Stimulated activated naive CD8-positive, alpha-beta T cell treated with anti-CD3 and anti-CD28 coated beads, Interleukin-15, amount 100 ng/mL, for 72 hours (primary cell): ENCODE data around the gene SLC17A7.

Experiments used
- ATAC-seq: fragments of 150-1000 bp; cut with Tn5 transposase; 2 replicates; pipeline ENCODE4 v1.10.0; 2021; ENCODE audit warnings: mild to moderate bottlenecking, moderate library complexity
- DNase-seq, 2 donors: peaks; one replicate each; pipeline ENCODE4 v3.0.0; 2021 to 2022
- H3K27ac Mint-ChIP-seq, 2 donors: one replicate each; pipeline ENCODE4 v1.8.0; 2022; ENCODE audit warnings: mild to moderate bottlenecking in 2 of 2, mixed read lengths in 2 of 2, moderate library complexity in 2 of 2
- H3K27me3 Mint-ChIP-seq: one replicate; pipeline ENCODE4 v1.8.0; 2022; ENCODE audit warnings: mixed read lengths
- H3K4me1 Mint-ChIP-seq: one replicate; pipeline ENCODE4 v1.8.0; 2022; ENCODE audit warnings: mild to moderate bottlenecking, mixed read lengths
- H3K4me3 Mint-ChIP-seq, 2 donors: one replicate each; pipeline ENCODE4 v1.8.0; 2022; ENCODE audit warnings: mild to moderate bottlenecking in 2 of 2, mixed read lengths in 2 of 2, moderate library complexity in 1 of 2
- H3K9me3 Mint-ChIP-seq, 2 donors: one replicate each; pipeline ENCODE4 v1.8.0; 2022; ENCODE audit warnings: mixed read lengths in 2 of 2

SLC17A7 gene

DNA sequence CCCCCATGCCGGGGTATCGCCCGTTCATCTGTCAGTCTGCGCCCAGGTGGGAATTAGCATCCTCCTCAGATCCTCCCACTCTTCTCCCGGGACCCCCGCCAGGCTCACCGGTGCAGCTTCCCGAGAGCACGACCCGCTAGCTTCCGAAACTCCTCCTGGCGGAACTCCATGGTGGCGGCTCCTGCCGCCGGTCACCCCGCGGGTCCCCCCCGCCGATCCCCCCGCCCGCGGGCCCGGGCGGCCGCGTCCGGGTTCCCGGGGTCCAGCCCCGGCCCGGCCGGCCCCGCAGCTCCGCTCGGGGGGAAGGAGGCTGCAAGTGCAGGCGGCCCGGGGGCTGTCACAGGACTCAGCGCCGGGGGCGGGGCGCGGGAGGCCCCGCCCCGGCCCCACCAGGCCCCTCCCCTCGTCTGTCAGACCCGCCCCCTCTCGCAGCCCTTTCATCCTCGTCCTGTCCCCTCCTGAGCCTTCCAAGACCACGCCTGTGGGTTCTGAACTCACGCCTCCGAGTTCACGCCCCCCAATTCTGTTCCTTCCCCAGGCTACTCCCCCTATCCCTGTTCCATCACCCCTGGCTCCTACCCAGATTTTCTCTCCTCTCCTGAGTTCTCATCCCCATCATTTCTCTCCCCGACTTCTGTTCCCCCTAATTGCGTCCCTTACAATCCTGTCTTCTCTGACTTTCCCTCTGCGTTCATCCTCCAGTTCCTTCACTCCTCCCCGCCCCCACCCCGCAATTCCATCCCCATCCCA lies at the start of gene SLC17A7:
TSS of gene SLC17A7 (minus strand) at position 318 of the 750 bp plus-strand sequence. CDS start at position 170, 148 bp downstream.
- Mint-ChIP-seq H3K4me1 (peaks cover 49% of the 10 kb centered on the region), H3K27ac (no peak within 1 kb of the TSS), H3K27me3 (peaks cover 65% of the 10 kb centered on the region), H3K9me3 (no peaks in the 10 kb centered on the region), H3K4me3 (peak within 1 kb of the TSS; percentile 74 to 84)
- ATAC-seq (no peak), DNase-seq (peak in 1 of 2 donors; percentile 27)

DNA sequence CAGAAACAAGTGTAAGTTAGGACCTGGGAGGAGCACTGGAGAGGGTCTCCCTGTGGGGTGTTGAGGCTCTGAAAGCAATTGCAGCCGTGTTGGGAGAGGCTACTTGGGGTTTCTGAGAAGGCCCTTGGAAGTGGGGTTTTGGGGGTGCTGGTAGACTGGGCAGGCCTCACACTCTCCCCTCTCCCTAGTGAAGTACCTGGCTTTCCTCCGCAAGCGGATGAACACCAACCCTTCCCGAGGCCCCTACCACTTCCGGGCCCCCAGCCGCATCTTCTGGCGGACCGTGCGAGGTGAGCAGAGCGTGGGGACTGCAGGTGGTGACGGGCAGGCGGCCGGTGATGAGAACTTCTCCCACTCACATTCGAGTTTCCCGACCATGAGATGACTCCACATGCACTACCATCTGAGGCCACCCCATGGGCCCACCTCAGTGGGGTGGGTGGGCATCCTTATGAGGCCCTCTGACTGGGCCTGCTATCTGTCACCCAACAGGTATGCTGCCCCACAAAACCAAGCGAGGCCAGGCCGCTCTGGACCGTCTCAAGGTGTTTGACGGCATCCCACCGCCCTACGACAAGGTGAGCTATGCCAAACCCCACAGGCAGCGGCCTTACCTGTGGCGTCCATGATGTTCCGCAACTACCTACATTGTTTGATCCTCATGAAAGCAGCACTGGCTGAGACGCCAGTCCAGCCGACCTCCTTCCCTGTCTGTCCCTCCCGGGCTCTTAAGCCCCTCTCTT lies 49.1 kb upstream of the SLC17A7 start:
- DNase-seq (no peak), ATAC-seq (no peak)
- Mint-ChIP-seq H3K4me3 (peak overlapping the region; percentile 98 to 100), H3K9me3 (no peaks in the 10 kb centered on the region), H3K27me3 (no peaks in the 10 kb centered on the region), H3K4me1 (peaks cover 83% of the 10 kb centered on the region), H3K27ac (peak overlapping the region; percentile 82 to 100)

DNA sequence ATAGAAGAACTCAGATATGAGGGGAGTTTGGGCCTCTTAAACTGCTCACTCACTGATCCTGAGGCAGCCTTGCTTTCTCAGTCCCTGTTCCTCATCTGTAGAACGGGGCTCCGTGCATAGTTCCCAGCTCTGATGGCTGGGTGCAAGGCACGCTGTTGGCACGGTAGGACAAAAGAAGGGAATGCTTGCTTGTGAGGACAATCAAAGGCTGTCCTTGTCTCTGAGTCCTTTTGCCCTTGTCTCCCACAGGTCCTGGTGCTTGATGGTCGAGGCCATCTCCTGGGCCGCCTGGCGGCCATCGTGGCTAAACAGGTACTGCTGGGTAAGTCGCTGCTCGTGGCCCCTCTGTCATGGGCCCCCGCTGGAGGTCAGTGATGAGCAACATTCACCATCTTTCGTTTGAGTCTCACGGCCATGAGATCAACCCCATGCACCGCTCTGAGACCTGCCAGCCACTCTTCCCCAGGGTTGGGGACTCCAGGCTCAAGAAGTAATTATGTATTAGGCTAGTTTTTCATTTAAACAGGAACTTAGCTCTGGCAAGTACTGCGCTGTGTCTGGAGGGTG lies 48.4 kb upstream of the SLC17A7 start:
- no peaks in the 10 kb centered on the region for H3K9me3 Mint-ChIP-seq
- H3K4me3 Mint-ChIP-seq: peak overlapping the region; percentile 98 to 100
- H3K27me3 Mint-ChIP-seq: no peaks in the 10 kb centered on the region
- ATAC-seq (no peak), DNase-seq (no peak)
- peaks cover 76% of the 10 kb centered on the region for H3K4me1 Mint-ChIP-seq
- H3K27ac Mint-ChIP-seq: peak overlapping the region; percentile 82 to 100

DNA sequence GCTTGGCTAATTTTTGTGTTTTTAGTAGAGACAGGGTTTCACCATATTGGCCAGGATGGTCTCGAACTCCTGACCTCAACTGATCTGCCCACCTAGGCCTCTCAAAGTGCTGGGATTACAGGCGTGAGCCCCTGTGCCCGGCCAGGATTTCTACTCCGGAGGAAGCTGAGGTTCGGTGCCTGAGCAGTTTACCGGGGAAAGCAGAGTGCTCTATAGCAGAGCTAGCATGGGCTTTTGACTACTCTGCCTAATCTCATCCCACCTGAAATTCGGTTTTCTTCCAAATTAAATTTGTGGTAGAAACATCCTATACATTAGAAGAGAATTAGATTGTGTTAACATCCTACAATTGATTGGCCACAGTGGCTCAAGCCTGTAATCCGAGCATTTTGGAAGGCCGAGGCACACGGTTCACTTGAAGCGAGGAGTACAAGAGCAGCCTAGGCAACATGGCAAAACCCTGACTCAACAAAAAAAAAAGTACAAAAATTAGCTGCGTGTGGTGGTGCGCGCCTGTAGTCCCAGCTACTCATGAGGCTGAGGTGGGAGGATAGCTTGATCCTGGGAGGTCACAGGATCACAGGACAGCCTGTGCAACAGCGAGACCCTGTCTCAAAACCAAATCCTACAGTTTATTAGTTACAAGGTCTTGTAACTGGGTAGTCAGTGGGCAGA lies 47.7 kb upstream of the SLC17A7 start:
- Mint-ChIP-seq H3K4me1 (peaks cover 76% of the 10 kb centered on the region), H3K27ac (peak overlapping the region; percentile 99 to 100), H3K9me3 (no peaks in the 10 kb centered on the region), H3K4me3 (peak overlapping the region; percentile 98 to 100), H3K27me3 (no peaks in the 10 kb centered on the region)
- ATAC-seq (no peak), DNase-seq (no peak)

DNA sequence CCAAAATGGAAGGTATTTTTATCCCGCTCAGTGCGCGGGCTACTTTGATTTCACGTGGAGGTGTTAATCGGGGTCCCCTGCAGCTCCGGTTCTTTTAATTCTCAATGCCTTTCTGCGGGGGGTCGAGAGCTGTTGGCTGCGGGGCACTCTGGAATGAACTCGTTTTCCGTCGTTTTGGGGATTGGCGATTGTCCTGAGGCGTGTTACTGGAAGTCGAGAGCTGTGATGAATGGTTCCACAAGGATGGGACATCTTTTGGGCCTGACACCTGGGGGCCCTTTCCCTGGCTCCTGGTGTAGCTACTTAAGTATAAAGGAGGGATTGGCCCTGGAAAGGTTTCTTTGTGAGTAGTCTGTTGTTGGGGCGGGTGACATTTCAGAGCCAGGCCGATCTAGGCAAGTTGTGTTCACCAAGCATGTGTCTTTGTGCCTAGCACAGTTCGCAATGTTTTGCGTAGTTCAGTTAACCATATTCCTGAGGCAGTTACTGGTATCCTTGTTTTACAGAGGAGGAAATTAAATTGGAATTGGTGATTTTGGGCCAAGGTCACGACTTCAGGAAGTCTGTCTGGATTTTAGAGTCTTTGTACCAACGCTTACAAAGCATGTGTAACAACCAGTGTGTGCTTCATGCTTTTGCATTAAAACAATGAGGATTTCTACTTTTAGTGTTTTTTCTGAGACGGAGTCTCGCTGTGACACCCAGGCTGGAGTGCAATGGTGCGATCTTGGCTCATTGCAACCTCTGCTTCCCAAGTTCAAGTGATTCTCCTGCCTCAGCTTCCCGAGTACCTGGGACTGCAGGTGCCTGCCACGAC lies 46.9 kb upstream of the SLC17A7 start:
- peak overlapping the region; percentile 99 to 100 for H3K27ac Mint-ChIP-seq
- no peak for DNase-seq
- H3K4me1 Mint-ChIP-seq: peaks cover 79% of the 10 kb centered on the region
- no peaks in the 10 kb centered on the region for H3K9me3 Mint-ChIP-seq
- no peaks in the 10 kb centered on the region for H3K27me3 Mint-ChIP-seq
- peak overlapping the region; percentile 98 to 100 for H3K4me3 Mint-ChIP-seq
- ATAC-seq: no peak

DNA sequence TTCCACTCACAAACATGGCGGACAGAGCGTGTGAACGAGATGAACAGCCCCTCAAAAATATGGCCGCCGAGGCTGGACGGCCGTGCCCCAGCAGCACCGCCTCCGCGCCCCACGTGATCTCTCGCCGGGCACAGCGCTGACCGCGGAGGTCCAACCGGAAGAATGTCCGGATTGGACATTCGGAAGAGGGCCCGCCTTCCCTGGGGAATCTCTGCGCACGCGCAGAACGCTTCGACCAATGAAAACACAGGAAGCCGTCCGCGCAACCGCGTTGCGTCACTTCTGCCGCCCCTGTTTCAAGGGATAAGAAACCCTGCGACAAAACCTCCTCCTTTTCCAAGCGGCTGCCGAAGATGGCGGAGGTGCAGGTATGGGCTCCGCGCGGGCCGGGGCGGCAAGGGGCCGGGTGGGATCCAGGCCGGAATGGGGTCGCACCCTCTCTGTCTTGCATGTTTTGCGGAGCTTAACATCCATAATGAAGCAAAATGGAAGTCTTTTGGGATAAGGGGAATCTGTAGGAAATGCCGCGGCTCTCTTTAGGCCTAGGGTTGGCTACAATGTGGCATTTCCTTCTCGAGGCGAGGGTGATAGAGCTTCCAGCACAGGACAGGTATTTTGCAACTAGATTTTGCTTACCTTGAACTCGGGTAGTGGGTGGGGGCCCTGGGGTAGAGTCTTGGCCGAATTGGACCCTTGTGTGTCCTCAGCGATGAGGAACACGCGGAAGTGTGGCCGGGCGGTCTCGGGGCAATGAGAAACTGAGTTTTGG lies 46.1 kb upstream of the SLC17A7 start, which contains the start of gene RPL13A:
TSS of gene RPL13A (plus strand) at position 332 of the 769 bp plus-strand sequence. CDS start at position 354, 22 bp downstream.
- no peaks in the 10 kb centered on the region for H3K27me3 Mint-ChIP-seq
- H3K4me1 Mint-ChIP-seq: peaks cover 72% of the 10 kb centered on the region
- H3K9me3 Mint-ChIP-seq: no peaks in the 10 kb centered on the region
- DNase-seq: peak; percentile 100
- peak; percentile 93 for ATAC-seq
- H3K4me3 Mint-ChIP-seq: peak within 1 kb of the TSS; percentile 98 to 100
- peak within 1 kb of the TSS; percentile 99 to 100 for H3K27ac Mint-ChIP-seq

DNA sequence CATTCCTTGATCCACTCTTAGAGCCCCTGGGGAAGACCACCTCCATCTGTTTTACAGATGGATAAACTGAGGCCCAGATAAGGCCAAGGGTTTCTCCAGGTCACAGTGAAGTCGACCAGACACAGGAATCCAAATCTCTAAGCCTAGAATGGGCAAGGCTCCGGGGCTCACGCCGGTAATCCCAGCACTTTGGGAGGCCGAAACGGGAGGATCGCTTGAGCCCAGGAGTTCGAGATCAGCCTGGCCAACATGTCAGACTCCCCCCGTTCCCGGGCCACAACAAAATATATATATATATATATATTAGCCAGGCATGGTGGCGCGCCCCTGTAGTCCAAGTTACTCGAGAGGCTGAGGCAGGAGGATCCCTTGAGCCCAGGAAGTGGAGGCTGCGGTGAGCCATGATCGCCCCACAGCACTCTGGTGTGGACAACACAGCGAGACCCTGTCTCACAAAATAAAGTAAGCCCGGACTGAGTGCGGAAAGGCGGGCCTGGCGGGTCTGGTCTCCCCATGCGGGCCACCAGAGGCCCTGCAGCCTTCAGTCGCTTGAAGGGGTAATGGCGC lies 45.5 kb upstream of the SLC17A7 start:
- H3K4me1 Mint-ChIP-seq: peaks cover 72% of the 10 kb centered on the region
- no peak for ATAC-seq
- no peaks in the 10 kb centered on the region for H3K9me3 Mint-ChIP-seq
- H3K4me3 Mint-ChIP-seq: peak overlapping the region; percentile 98 to 100
- DNase-seq: no peak
- peak overlapping the region; percentile 99 to 100 for H3K27ac Mint-ChIP-seq
- no peaks in the 10 kb centered on the region for H3K27me3 Mint-ChIP-seq

DNA sequence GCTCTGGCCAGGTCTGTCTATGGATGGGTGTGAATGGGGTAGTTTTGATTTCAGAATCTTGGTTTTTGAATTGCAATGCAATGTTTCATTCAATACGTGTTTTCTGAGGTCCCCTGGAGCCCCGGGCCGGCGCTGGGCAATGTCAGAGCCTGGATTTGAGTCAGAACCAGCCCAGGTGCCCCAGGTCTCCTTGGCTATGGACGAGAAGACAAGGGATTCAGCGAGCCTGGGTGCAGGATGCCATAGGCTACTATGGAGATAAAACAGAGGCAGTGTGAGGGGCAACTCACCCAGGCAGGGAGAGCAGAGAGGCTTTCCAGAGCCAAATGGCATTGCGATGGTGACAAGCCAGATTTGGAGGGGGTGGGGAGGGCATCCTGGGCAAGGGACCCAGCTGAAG lies 44.9 kb upstream of the SLC17A7 start:
- Mint-ChIP-seq H3K27ac (peak overlapping the region; percentile 91 to 95), H3K4me3 (peak overlapping the region; percentile 64 to 65), H3K4me1 (peaks cover 71% of the 10 kb centered on the region), H3K9me3 (no peaks in the 10 kb centered on the region), H3K27me3 (no peaks in the 10 kb centered on the region)
- ATAC-seq (no peak), DNase-seq (no peak)

DNA sequence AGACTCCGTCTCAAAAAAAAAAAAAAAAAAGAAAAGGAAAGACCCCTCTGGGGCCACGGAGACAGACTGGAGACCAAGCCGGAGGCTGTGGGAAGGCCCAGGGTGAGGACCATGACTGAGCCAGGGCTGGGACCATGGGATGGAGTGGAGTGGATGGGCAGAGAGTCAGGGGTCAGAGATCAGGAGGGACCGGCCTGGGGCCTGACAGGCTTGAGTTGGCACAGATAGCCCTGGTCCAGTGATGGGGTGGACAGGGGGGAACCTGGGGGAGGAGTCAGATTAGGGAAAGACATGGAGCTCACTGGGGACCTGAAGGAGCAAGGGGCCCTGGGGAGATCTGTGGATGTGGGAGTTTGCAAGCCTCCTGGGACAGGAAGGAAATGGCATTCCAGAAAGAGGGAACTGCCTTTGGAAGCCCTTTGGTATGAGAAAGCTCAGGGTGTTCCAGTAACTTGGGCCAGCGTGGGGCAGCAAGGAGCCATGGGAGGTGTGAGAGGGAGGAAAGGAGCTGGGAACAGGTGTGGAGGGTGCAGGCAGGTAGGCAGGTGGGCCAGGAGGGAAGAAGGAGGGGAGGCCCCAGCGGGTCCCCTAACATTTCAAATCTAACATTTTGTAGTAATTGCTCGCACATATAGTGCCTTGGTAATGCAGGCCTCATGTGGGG lies 39.8 kb upstream of the SLC17A7 start:
- H3K27me3 Mint-ChIP-seq: no peaks in the 10 kb centered on the region
- no peak for ATAC-seq
- peaks cover 65% of the 10 kb centered on the region for H3K4me1 Mint-ChIP-seq
- DNase-seq: no peak
- no peaks in the 10 kb centered on the region for H3K9me3 Mint-ChIP-seq
- peak overlapping the region; percentile 69 to 97 for H3K27ac Mint-ChIP-seq
- no peak overlapping the region for H3K4me3 Mint-ChIP-seq

DNA sequence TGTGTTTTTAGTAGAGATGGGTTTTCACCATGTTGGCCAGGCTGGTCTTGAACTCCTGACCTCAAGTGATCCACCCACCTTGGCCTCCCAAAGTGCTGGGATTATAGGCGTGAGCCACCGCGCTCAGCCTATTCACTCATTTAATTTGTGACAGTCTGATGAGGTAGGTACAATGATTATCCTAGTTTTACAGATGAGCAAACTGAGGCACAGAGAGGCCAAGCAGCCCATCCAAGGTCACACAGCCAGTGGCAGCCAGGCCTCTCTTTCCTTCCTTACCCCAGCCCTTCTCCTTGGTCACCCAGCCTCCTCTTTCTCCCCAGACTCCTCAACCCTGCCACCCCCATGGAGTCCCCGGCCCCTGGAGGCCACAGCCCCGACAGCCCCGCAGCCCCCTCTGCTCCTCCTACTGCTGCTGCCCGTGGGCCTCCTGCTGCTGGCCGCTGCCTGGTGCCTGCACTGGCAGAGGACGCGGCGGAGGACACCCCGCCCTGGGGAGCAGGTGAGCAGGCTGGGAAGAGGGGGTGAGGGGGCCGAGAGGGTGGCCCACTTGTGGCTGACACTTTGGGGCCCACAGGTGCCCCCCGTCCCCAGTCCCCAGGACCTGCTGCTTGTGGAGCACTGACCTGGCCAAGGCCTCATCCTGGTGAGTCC lies 38.8 kb upstream of the SLC17A7 start:
- no peak overlapping the region for H3K4me3 Mint-ChIP-seq
- H3K4me1 Mint-ChIP-seq: peaks cover 68% of the 10 kb centered on the region
- no peaks in the 10 kb centered on the region for H3K27me3 Mint-ChIP-seq
- H3K27ac Mint-ChIP-seq: peak overlapping the region in 1 of 2 donors; percentile 88
- H3K9me3 Mint-ChIP-seq: no peaks in the 10 kb centered on the region
- DNase-seq: no peak
- ATAC-seq: no peak

DNA sequence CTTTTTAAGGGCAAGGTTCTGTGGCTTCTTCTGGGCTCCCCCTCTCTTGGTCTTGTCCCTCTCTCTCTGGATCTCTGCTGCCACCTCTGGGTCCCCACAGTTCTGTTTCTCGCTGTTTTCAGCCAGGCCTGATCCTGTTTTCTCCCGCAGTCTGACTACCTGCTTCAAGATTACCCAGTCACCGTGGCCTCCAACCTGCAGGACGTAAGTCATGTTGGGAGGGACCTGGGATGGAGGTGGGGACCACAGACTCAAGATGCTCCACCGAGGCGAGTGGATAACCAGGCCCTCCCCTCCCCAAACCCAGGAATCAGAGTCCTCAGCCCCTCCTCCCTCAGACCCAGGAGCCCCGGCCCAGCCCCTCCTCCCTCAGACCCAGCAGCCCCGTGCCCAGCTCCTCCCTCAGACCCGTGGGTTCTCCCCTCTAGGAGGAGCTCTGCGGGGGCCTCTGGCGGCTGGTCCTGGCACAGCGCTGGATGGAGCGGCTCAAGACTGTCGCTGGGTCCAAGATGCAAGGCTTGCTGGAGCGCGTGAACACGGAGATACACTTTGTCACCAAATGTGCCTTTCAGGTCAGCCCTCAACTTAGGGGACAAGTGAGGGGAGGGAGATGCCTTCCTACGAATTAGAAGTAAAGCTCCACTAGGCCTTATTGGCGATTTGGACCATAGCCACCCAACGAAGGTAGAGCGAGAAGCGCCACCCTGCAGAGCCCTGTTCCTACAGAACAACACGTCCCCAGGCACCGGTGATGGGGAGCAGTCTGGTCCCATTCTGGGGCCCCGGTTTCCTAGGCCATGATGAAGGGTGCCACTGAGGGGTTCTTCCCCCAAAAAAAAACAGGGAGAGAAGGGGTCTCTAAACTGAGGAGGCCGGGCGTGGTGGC lies 34.9 kb upstream of the SLC17A7 start:
- Mint-ChIP-seq H3K4me1 (peaks cover 77% of the 10 kb centered on the region), H3K4me3 (peak overlapping the region; percentile 94 to 99), H3K27me3 (no peaks in the 10 kb centered on the region), H3K27ac (peak overlapping the region; percentile 94 to 96), H3K9me3 (no peaks in the 10 kb centered on the region)
- ATAC-seq (peak; percentile 81), DNase-seq (peak; percentile 84 to 90)

DNA sequence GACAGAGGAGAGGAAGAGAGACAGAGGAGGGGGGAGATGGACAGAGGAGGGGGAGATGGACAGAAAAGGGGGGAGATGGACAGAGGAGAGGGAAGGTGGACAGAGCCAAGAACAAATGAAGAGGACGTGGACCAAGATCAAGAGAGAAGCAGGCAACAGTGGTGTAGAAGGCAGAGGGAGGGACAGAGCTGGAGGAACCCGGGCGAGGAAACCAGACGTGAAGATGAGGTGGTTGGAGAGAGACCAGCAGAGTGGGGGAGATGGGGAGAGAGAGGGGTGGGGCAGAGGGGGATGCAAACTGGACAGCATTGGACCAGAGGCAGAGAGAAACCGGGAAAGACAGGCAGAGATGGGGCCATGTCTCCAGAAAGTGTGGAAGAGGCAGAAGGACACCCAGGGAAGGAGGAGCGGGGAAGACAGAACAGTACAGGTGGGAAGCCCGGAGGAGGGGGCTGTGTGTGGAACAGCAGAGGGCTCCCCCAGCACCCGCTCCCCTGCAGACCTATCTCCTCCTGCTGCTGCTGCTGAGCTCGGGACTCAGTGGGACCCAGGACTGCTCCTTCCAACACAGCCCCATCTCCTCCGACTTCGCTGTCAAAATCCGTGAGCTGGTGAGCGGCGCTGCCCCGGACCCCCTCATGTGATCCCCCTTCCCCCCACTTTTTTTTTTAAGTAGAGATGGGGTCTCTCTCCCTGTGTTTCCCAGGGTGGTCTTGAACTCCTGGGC lies 34.0 kb upstream of the SLC17A7 start:
- H3K4me1 Mint-ChIP-seq: peaks cover 77% of the 10 kb centered on the region
- H3K27ac Mint-ChIP-seq: peak overlapping the region; percentile 94 to 96
- H3K9me3 Mint-ChIP-seq: no peaks in the 10 kb centered on the region
- no peaks in the 10 kb centered on the region for H3K27me3 Mint-ChIP-seq
- peak overlapping the region; percentile 94 to 99 for H3K4me3 Mint-ChIP-seq
- ATAC-seq (peak; percentile 12), DNase-seq (peak in 1 of 2 donors; percentile 45)
